HCT116 (cell line): Measurements from ENCODE around the gene MX2. TPM values are rescaled to one million over a fixed set of nuclear protein-coding genes. Genes with fewer than 3 reads are reported as not detected.

Experiments used
- ATAC-seq: fragments of 200-7000 bp; cut with Tn5 transposase; 2 replicates; pipeline ENCODE4 v1.9.1; 2020; ENCODE audit warnings: mild to moderate bottlenecking, moderate library complexity
- BruUV-seq: library from RNA; stranded (reverse); fragments of 400-500 nt; replicated peaks from 2 replicates; lab custom pipeline; 2021; lab: Mats Ljungman, UMichigan
- CTCF ChIA-PET: fragments of 300-600 bp; sonication (Branson Sonifier 250); formaldehyde crosslinking; loops from one replicate; lab custom pipeline; 2021; ENCODE audit warnings: antibody characterized with exemption; lab: Charles Lee
- POLR2A ChIA-PET: fragments of 300-600, 350-600 bp; sonication (Branson Sonifier 250); formaldehyde crosslinking; loops from one replicate; lab custom pipeline; 2021; ENCODE audit warnings: antibody characterized with exemption; lab: Charles Lee
- RAD21 ChIA-PET, 2 experiments: fragments of 300-600 bp; sonication (Branson Sonifier 250); formaldehyde crosslinking; loops; one replicate each; lab custom pipeline; 2023; ENCODE audit warnings: low total read pairs in 2 of 2; ENCODE audit not compliant: uncharacterized antibody in 2 of 2, unreplicated experiment in 2 of 2, low non-redundant PET in 1 of 2; lab: Charles Lee
- DNase-seq: peaks from one replicate; pipeline ENCODE4 v3.0.0-alpha.2; 2010; ENCODE audit warnings: low read depth, low spot score
- H2AFZ ChIP-seq: fragments of 200-600 bp; shearing (Covaris generic), sonication (generic); 2 replicates; pipeline ENCODE4 v1.6.1; 2017; ENCODE audit warnings: low read depth, mixed run types, mixed read lengths, antibody characterized with exemption, low read length; ENCODE audit not compliant: poor library complexity, severe bottlenecking
- H3K27ac ChIP-seq: 2 replicates; pipeline ENCODE4 v1.5.1; 2012; ENCODE audit warnings: low read depth, low read length
- H3K27me3 ChIP-seq: fragments of 200-600 bp; sonication (generic); 2 replicates; pipeline ENCODE4 v1.6.1; 2016; ENCODE audit warnings: mixed run types, low read length, mixed read lengths; ENCODE audit not compliant: insufficient read depth
- H3K36me3 ChIP-seq, 2 experiments: fragments of 200-500 bp in 1 of 2; fragments of 200-600 bp in 1 of 2; sonication (Bioruptor generic) in 1 of 2; sonication (generic) in 1 of 2; 2 replicates each; pipeline versions ENCODE4 v1.5.1 to v1.6.1; 2014 to 2016; ENCODE audit warnings: low read length in 2 of 2, inconsistent platforms in 1 of 2, mixed read lengths in 1 of 2, mixed run types in 1 of 2; ENCODE audit not compliant: insufficient read depth in 2 of 2, control insufficient read depth in 1 of 2
- H3K4me1 ChIP-seq, 2 experiments: fragments of 200-600 bp in 1 of 2; sonication (generic) in 1 of 2; 2 replicates each; pipeline versions ENCODE4 v1.5.1 to v1.6.1; 2012 to 2017; ENCODE audit warnings: low read length in 2 of 2, inconsistent platforms in 1 of 2, mild to moderate bottlenecking in 1 of 2, mixed read lengths in 1 of 2, mixed run types in 1 of 2, moderate library complexity in 1 of 2; ENCODE audit not compliant: insufficient read depth in 2 of 2, control insufficient read depth in 1 of 2
- H3K4me2 ChIP-seq: fragments of 200-600 bp; sonication (generic); 2 replicates; pipeline ENCODE4 v1.6.1; 2017; ENCODE audit warnings: mixed run types, low read length, mixed read lengths
- H3K4me3 ChIP-seq, 2 experiments: fragments of 200-600 bp in 1 of 2; sonication (generic) in 1 of 2; replicated peaks in 1 of 2; 2 replicates each; pipeline ENCODE4 v1.5.1; 2011 to 2016; ENCODE audit warnings: low read length in 2 of 2, control low read depth in 1 of 2, low read depth in 1 of 2, mild to moderate bottlenecking in 1 of 2, mixed read lengths in 1 of 2, mixed run types in 1 of 2
- H3K79me2 ChIP-seq: fragments of 200-600 bp; sonication (generic); 2 replicates; pipeline ENCODE4 v1.6.1; 2017; ENCODE audit warnings: mild to moderate bottlenecking, mixed run types, low read length, moderate library complexity, mixed read lengths; ENCODE audit not compliant: insufficient read depth
- H3K9ac ChIP-seq: fragments of 200-600 bp; sonication (generic); 2 replicates; pipeline ENCODE4 v1.6.1; 2016; ENCODE audit warnings: low read length, mixed read lengths
- H3K9me2 ChIP-seq: fragments of 200-600 bp; sonication (generic), shearing (Covaris generic); 2 replicates; pipeline ENCODE4 v1.6.1; 2017; ENCODE audit warnings: mixed run types, mild to moderate bottlenecking, moderate library complexity; ENCODE audit not compliant: insufficient read depth
- H3K9me3 ChIP-seq, 2 experiments: fragments of 200-500 bp in 1 of 2; fragments of 200-600 bp in 1 of 2; sonication (Bioruptor generic) in 1 of 2; sonication (generic) in 1 of 2; 2 replicates each; pipeline ENCODE4 v1.6.1; 2014 to 2017; ENCODE audit warnings: low read length in 2 of 2, mixed read lengths in 2 of 2, inconsistent platforms in 1 of 2, low read depth in 1 of 2, mild to moderate bottlenecking in 1 of 2, mixed run types in 1 of 2, moderate library complexity in 1 of 2; ENCODE audit not compliant: control insufficient read depth in 1 of 2, insufficient read depth in 1 of 2
- H4K20me1 ChIP-seq: fragments of 200-600 bp; sonication (generic), shearing (Covaris generic); 2 replicates; pipeline ENCODE4 v1.6.1; 2017; ENCODE audit warnings: mixed run types, mild to moderate bottlenecking, moderate library complexity; ENCODE audit not compliant: insufficient read depth
- CEBPB ChIP-seq: IDR thresholded peaks from 2 replicates; pipeline ENCODE4 v1.6.1; 2012; ENCODE audit warnings: low read depth
- EGR1 ChIP-seq: IDR thresholded peaks from 2 replicates; pipeline ENCODE4 v1.6.1; 2012; ENCODE audit warnings: low read depth
- ELF1 ChIP-seq: IDR thresholded peaks from 2 replicates; pipeline ENCODE4 v1.6.1; 2012; ENCODE audit warnings: low read depth, borderline replicate concordance
- EZH2 ChIP-seq: fragments of 200-600 bp; sonication (generic); IDR thresholded peaks from 2 replicates; pipeline ENCODE4 v1.6.1; 2017; ENCODE audit warnings: antibody characterized with exemption, mixed run types
- FOSL1 ChIP-seq: IDR thresholded peaks from 2 replicates; pipeline ENCODE4 v1.6.1; 2012; ENCODE audit warnings: low read depth
- SIN3A ChIP-seq: IDR thresholded peaks from 2 replicates; pipeline ENCODE4 v1.6.1; 2012; ENCODE audit warnings: low read depth
- SP1 ChIP-seq: IDR thresholded peaks from 2 replicates; pipeline ENCODE4 v1.6.1; 2012; ENCODE audit warnings: low read depth
- YY1 ChIP-seq: IDR thresholded peaks from 2 replicates; pipeline ENCODE4 v1.6.1; 2011; ENCODE audit warnings: low read length, low read depth, moderate library complexity, mild to moderate bottlenecking; ENCODE audit not compliant: insufficient replicate concordance; ENCODE audit errors: extremely low read depth
- ZNF274 ChIP-seq: fragments of 200-500 bp; sonication (Bioruptor generic); IDR thresholded peaks from 2 replicates; pipeline ENCODE4 v1.6.1; 2014; ENCODE audit warnings: mild to moderate bottlenecking, low read depth, low read length, inconsistent platforms
- intact Hi-C: fragments of 100-400 bp; cut with micrococcal nuclease; formaldehyde crosslinking; loops from 2 replicates; pipeline ENCODE4 v1.10.0; 2022
- total RNA-seq: library from RNA; stranded (reverse); gene quantifications from one replicate; pipeline ENCODE4 v1.2.1, GENCODE V29; 2021; ENCODE audit not compliant: unreplicated experiment
- TF ChIP-seq, protein P1 (sequence below): IDR thresholded peaks from 2 replicates; pipeline ENCODE4 v1.6.1; 2012
- TF ChIP-seq, protein P2 (sequence below), 3 experiments: fragments of 200-600 bp in 1 of 3; sonication (generic) in 1 of 3; IDR thresholded peaks in 2 of 3; conservative IDR thresholded peaks in 1 of 3; 2 replicates each; pipeline ENCODE4 v1.5.1; 2012 to 2017; ENCODE audit warnings: low read depth in 2 of 3, low read length in 2 of 3, antibody characterized with exemption in 1 of 3, borderline replicate concordance in 1 of 3, control low read depth in 1 of 3, mild to moderate bottlenecking in 1 of 3, mixed read lengths in 1 of 3, mixed run types in 1 of 3, moderate library complexity in 1 of 3; ENCODE audit not compliant: insufficient read depth in 1 of 3

Gene MX2
- total RNA-seq, 1 experiment from 2014 or later: 0.22 TPM

DNA sequence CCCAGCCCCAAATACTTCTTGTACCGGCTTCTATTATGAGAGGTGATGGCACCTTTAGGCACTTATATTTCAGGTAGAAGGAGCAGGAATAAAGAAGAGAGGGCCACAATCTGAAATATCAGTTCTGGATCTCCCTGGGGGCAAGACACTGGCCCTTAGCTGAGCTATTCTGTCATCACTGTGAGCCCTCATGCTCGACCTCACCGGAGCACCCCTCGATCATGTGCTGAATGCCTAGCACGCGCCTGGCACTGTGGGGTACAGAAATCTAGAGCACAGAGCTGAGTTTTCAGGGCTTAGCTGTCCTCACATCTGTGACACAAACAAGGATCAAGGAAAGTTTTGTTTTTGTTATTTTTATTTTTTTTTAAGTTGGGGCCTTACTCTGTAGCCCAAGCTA lies 56.6 kb downstream of the MX2 start:
- H3K4me2 ChIP-seq: no peak overlapping the region
- POLR2A ChIA-PET: no interaction called here
- no peaks in the 10 kb centered on the region for H3K79me2 ChIP-seq
- no peak overlapping the region for H2AFZ ChIP-seq
- no peak overlapping the region for H3K27ac ChIP-seq
- ATAC-seq (no peak), DNase-seq (no peak)
- CTCF ChIA-PET: no interaction called here
- no peaks in the 10 kb centered on the region for H3K27me3 ChIP-seq
- intact Hi-C loops: no loop called here
- H3K4me1 ChIP-seq: peaks cover 4 to 9% of the 10 kb centered on the region in 2 experiments; a peak in 3 of 4 replicates
- no peaks in the 10 kb centered on the region for H3K9me3 ChIP-seq
- H3K4me3 ChIP-seq: no peak overlapping the region
- no peaks in the 10 kb centered on the region for H3K9me2 ChIP-seq
- no TSS peak for BruUV-seq
- RAD21 ChIA-PET: no interaction called here
- TF ChIP-seq, protein P1, sequence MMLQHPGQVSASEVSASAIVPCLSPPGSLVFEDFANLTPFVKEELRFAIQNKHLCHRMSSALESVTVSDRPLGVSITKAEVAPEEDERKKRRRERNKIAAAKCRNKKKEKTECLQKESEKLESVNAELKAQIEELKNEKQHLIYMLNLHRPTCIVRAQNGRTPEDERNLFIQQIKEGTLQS: no peak
- TF ChIP-seq FOSL1: no peak
- no peak for TF ChIP-seq CEBPB
- TF ChIP-seq EGR1: no peak
- TF ChIP-seq EZH2: no peak
- TF ChIP-seq YY1: no peak
- no peak for TF ChIP-seq ELF1
- TF ChIP-seq ZNF274: no peak
- no peak for TF ChIP-seq SIN3A
- H4K20me1 ChIP-seq: no peaks in the 10 kb centered on the region
- H3K36me3 ChIP-seq: no peaks in the 10 kb centered on the region
- H3K9ac ChIP-seq: no peak overlapping the region

DNA sequence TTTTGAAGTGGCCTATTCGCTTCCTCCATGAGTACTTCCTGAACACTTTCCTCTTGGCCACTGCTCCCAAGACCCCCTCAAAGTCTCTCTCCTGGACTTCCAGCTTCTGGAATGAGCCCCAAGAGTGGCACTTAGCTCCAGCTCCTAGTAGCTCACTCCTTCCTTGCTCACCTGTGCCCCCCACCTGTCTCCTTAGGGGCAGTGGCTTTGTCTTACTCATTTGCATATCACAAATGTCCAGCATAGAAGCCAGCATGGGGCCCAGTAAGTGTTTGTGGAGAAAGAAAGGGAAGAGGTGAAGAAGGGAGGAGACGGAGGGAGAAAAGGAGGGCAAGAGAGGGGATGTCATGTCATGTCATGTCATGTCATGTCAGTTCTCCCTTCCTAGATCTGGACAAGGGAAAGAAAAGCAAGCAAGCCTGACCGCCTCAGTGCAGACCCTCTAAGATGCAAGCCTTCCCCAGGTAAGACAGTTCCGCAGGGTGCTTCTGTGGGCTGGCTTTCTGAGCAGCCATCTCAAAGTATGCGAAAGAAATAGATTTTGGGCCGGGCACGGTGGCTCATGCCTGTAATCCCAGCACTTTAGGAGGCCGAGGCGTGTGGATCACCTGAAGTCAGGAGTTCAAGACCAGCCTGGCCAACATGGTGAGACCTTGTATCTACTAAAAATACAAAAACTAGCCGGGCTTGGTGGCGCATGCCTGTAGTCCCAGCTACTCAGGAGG lies 57.3 kb downstream of the MX2 start:
- H3K4me2 ChIP-seq: no peak overlapping the region
- no peaks in the 10 kb centered on the region for H3K27me3 ChIP-seq
- ChIA-PET RAD21 (no interaction called here), CTCF (no interaction called here), POLR2A (no interaction called here)
- BruUV-seq: no TSS peak
- H3K79me2 ChIP-seq: no peaks in the 10 kb centered on the region
- no peaks in the 10 kb centered on the region for H3K9me3 ChIP-seq
- no peaks in the 10 kb centered on the region for H4K20me1 ChIP-seq
- no peaks in the 10 kb centered on the region for H3K9me2 ChIP-seq
- ATAC-seq (no peak), DNase-seq (no peak)
- intact Hi-C loops: no loop called here
- no peak overlapping the region for H3K9ac ChIP-seq
- TF ChIP-seq, protein P2, sequence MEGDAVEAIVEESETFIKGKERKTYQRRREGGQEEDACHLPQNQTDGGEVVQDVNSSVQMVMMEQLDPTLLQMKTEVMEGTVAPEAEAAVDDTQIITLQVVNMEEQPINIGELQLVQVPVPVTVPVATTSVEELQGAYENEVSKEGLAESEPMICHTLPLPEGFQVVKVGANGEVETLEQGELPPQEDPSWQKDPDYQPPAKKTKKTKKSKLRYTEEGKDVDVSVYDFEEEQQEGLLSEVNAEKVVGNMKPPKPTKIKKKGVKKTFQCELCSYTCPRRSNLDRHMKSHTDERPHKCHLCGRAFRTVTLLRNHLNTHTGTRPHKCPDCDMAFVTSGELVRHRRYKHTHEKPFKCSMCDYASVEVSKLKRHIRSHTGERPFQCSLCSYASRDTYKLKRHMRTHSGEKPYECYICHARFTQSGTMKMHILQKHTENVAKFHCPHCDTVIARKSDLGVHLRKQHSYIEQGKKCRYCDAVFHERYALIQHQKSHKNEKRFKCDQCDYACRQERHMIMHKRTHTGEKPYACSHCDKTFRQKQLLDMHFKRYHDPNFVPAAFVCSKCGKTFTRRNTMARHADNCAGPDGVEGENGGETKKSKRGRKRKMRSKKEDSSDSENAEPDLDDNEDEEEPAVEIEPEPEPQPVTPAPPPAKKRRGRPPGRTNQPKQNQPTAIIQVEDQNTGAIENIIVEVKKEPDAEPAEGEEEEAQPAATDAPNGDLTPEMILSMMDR (IDR thresholded peaks at IDR 0.05 in 2 of 3, conservative IDR thresholded peaks at IDR 0.05 in 1 of 3; ENCODE audit: borderline replicate concordance in 1 of 3, insufficient read depth in 1 of 3, low read depth in 2 of 3, low read length in 2 of 3): no peak
- TF ChIP-seq SP1: no peak
- no peak overlapping the region for H2AFZ ChIP-seq
- peaks cover 4 to 9% of the 10 kb centered on the region in 2 experiments; a peak in 3 of 4 replicates for H3K4me1 ChIP-seq
- H3K36me3 ChIP-seq: no peaks in the 10 kb centered on the region
- no peak overlapping the region for H3K4me3 ChIP-seq
- H3K27ac ChIP-seq: no peak overlapping the region
